GM18511 (cell line): ENCODE results near the gene CRYBG3.
A peak's percentile ranks its signal among the peaks of the same experiment; 100 is the strongest.

Source experiments
- ATAC-seq: cut with Tn5 transposase; IDR thresholded peaks from one replicate; pipeline ENCODE4 v1.9.1; 2021; ENCODE audit warnings: mild to moderate bottlenecking, moderate library complexity; ENCODE audit not compliant: unreplicated experiment

The CRYBG3 gene

GRCh38 chr3:97970956-97971620, 149.3 kb downstream of the CRYBG3 start:
- no peak for ATAC-seq

- ATAC-seq: peak; percentile 88
These were observed 150.1 kb downstream of the CRYBG3 start, which contains the start of gene RIOX2 for GRCh38 chr3:97971679-97972567. RIOX2 (minus strand) TSS chr3:97972431; CDS start chr3:97967593, 4,838 bp downstream.

GRCh38 chr3:97972976-97973375, 151.2 kb downstream of the CRYBG3 start:
- ATAC-seq: no peak

GRCh38 chr3:97974996-97975395, 153.2 kb downstream of the CRYBG3 start:
- ATAC-seq: no peak

- ATAC-seq: no peak
These were observed 153.7 kb downstream of the CRYBG3 start for GRCh38 chr3:97975466-97975865.

GRCh38 chr3:97979610-97980009, 157.8 kb downstream of the CRYBG3 start:
- no peak for ATAC-seq

- ATAC-seq: peak; percentile 57
These were observed 160.1 kb downstream of the CRYBG3 start for GRCh38 chr3:97981886-97982285.

GRCh38 chr3:97983933-97984491, 162.2 kb downstream of the CRYBG3 start:
- no peak for ATAC-seq

GRCh38 chr3:97987306-97987705, 165.5 kb downstream of the CRYBG3 start:
- no peak for ATAC-seq

GRCh38 chr3:97988784-97989568, 167.2 kb downstream of the CRYBG3 start:
- no peak for ATAC-seq

- ATAC-seq: no peak
These were observed 168.9 kb downstream of the CRYBG3 start for GRCh38 chr3:97990624-97991292.

GRCh38 chr3:97991293-97991682, 169.5 kb downstream of the CRYBG3 start:
- no peak for ATAC-seq

- ATAC-seq: no peak
These were observed 170.8 kb downstream of the CRYBG3 start for GRCh38 chr3:97992547-97993173.

- no peak for ATAC-seq
These were observed 171.7 kb downstream of the CRYBG3 start for GRCh38 chr3:97993526-97993925.

GRCh38 chr3:97994328-97994945, 172.6 kb downstream of the CRYBG3 start:
- ATAC-seq: no peak
